Heart left ventricle (tissue), 13 donors: Measurements from ENCODE around the gene PCBP3.

Experiments used
- POLR2A ChIP-seq, 2 donors: fragments of 450-650 bp; IDR thresholded peaks; one replicate each; pipeline ENCODE4 v1.6.1; 2017; ENCODE audit warnings: antibody characterized with exemption in 2 of 2, mild to moderate bottlenecking in 2 of 2, moderate library complexity in 2 of 2
- TF ChIP-seq, protein P1 (sequence below), 12 donors: fragments of 200-600 bp; sonication (generic) in 4 of 12; IDR thresholded peaks; one replicate each; pipeline versions ENCODE4 v1.5.0 to v1.8.0; 2018 to 2022; ENCODE audit warnings: antibody characterized with exemption in 12 of 12, mild to moderate bottlenecking in 5 of 12
- donor health status: ischemic (EF 13 %, LVEDD 7.1; RV severe dilation, severe dysfunction).
- donor health status: DM: no; HTN: yes; CAD: no.
- donor health status: DM: no; HTN: no; CAD: no.
- donor health status: ischemic (EF 25% LVEDD 6.9; RV normal size, moderate dysfunction).
- donor health status: ischemic (EF 25% LVEDD 5.7; RV mildly dilated, moderate dysfunction).
- donor health status: ischemic (EF 35%, LVEDD 5.7; RV mildly dilated, moderate dysfunction).
- donor health status: nonischemic (EF 11% LVEDD 7.7; RV severe dilation, severe dysfunction).
- donor health status: DM: yes; HTN: yes; CAD: no.
- donor health status: PGD.
- donor health status: ischemic (EF 29% LVEDD 5.4; RV normal size, mild dysfunction).
- donor health status: nonischemic (EF 23%, LVEDD 6.1; RV moderate dilation, normal function).

DNA sequence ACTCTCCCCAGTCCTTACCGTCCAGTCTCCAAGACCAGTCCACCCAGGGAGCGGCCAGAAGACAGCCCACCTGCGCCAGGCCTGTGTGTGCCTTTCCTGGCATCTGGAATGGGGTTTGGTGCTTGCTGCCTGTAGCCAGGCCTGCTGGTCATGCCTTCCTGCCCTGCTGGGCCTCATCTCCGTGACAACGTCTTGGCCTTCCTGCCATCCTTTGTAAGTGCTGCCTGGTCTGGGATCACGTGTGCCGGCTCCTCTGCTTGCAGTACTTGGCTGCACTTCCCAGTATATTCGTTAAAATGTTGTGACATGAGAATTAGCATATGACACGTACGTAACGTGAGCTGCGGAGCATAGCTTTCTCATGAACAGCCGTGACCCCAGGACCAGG is 192.7 kb downstream of the PCBP3 start:
- TF ChIP-seq, protein P1, sequence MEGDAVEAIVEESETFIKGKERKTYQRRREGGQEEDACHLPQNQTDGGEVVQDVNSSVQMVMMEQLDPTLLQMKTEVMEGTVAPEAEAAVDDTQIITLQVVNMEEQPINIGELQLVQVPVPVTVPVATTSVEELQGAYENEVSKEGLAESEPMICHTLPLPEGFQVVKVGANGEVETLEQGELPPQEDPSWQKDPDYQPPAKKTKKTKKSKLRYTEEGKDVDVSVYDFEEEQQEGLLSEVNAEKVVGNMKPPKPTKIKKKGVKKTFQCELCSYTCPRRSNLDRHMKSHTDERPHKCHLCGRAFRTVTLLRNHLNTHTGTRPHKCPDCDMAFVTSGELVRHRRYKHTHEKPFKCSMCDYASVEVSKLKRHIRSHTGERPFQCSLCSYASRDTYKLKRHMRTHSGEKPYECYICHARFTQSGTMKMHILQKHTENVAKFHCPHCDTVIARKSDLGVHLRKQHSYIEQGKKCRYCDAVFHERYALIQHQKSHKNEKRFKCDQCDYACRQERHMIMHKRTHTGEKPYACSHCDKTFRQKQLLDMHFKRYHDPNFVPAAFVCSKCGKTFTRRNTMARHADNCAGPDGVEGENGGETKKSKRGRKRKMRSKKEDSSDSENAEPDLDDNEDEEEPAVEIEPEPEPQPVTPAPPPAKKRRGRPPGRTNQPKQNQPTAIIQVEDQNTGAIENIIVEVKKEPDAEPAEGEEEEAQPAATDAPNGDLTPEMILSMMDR (IDR thresholded peaks at IDR 0.05), result no peak
- TF ChIP-seq POLR2A (IDR thresholded peaks at IDR 0.05), result no peak
